ENCODE results near the gene NANOG.

GRCh38 chr12:7782055-7782454 lies 7.1 kb upstream of the NANOG start:
- TF ChIP-seq POLR2AphosphoS5 (IDR thresholded peaks at IDR 0.05; ENCODE audit: low read depth, low read length) (no peak), POLR2A (IDR thresholded peaks at IDR 0.05; ENCODE audit: low read depth, low read length) (no peak)
